CD8-positive, alpha-beta memory T cell (primary cell): Measurements from ENCODE around the gene CCSER1. TPM values are rescaled to one million over a fixed set of nuclear protein-coding genes. Genes with fewer than 3 reads are reported as not detected.

Experiments
- CTCF ChIA-PET: fragments of 350-600 bp; sonication (Branson Sonifier 250); formaldehyde crosslinking; loops from one replicate; lab custom pipeline; 2021; ENCODE audit warnings: antibody characterized with exemption; lab: Charles Lee
- POLR2A ChIA-PET: fragments of 350-600 bp; sonication (Branson Sonifier 250); formaldehyde crosslinking; loops from one replicate; lab custom pipeline; 2021; ENCODE audit warnings: antibody characterized with exemption; lab: Charles Lee
- DNase-seq, 5 donors: peaks; one replicate each; pipeline versions ENCODE4 v3.0.0 to v3.0.0-alpha.2; 2020 to 2022; ENCODE audit warnings: mixed read lengths in 1 of 5
- H3K27ac ChIP-seq: one replicate; pipeline ENCODE4 v1.7.0; 2013; ENCODE audit warnings: low read depth, mild to moderate bottlenecking, low read length, moderate library complexity
- H3K27me3 ChIP-seq: 2 replicates; pipeline ENCODE4 v1.7.0; 2013; ENCODE audit warnings: low read length, mild to moderate bottlenecking; ENCODE audit not compliant: insufficient read depth, poor library complexity, severe bottlenecking
- H3K36me3 ChIP-seq: 2 replicates; pipeline ENCODE4 v1.7.0; 2013; ENCODE audit warnings: mild to moderate bottlenecking, low read length, moderate library complexity; ENCODE audit not compliant: insufficient read depth
- H3K4me1 ChIP-seq: 2 replicates; pipeline ENCODE4 v1.7.0; 2013; ENCODE audit warnings: mild to moderate bottlenecking, low read length, moderate library complexity; ENCODE audit not compliant: insufficient read depth
- H3K4me3 ChIP-seq: 2 replicates; pipeline ENCODE4 v1.7.0; 2013; ENCODE audit warnings: mild to moderate bottlenecking, low read length
- H3K9me3 ChIP-seq: 2 replicates; pipeline ENCODE4 v1.7.0; 2013; ENCODE audit warnings: mild to moderate bottlenecking, low read length
- H3K27ac Mint-ChIP-seq, 8 donors: one replicate each; pipeline ENCODE4 v1.8.0; 2020 to 2021; ENCODE audit warnings: mixed read lengths in 8 of 8, mild to moderate bottlenecking in 6 of 8, inconsistent platforms in 3 of 8, moderate library complexity in 3 of 8
- H3K27me3 Mint-ChIP-seq, 2 donors: one replicate each; pipeline ENCODE4 v1.8.0; 2020 to 2021; ENCODE audit warnings: mixed read lengths in 2 of 2, mild to moderate bottlenecking in 1 of 2, moderate library complexity in 1 of 2
- H3K36me3 Mint-ChIP-seq, 3 donors: one replicate each; pipeline ENCODE4 v1.8.0; 2020 to 2021; ENCODE audit warnings: mixed read lengths in 3 of 3, inconsistent platforms in 1 of 3, mild to moderate bottlenecking in 1 of 3
- H3K4me1 Mint-ChIP-seq, 3 donors: one replicate each; pipeline ENCODE4 v1.8.0; 2020 to 2021; ENCODE audit warnings: mixed read lengths in 3 of 3, inconsistent platforms in 1 of 3, mild to moderate bottlenecking in 1 of 3
- H3K4me3 Mint-ChIP-seq, 7 donors: one replicate each; pipeline ENCODE4 v1.8.0; 2020 to 2021; ENCODE audit warnings: mixed read lengths in 7 of 7, mild to moderate bottlenecking in 6 of 7, moderate library complexity in 4 of 7, inconsistent platforms in 2 of 7
- H3K9me3 Mint-ChIP-seq, 5 donors: one replicate each; pipeline ENCODE4 v1.8.0; 2020 to 2022; ENCODE audit warnings: mixed read lengths in 5 of 5, mild to moderate bottlenecking in 3 of 5, moderate library complexity in 2 of 5, inconsistent platforms in 1 of 5
- polyA plus RNA-seq: library from polyadenylated mRNA; unstranded; fragments of 300-500 nt; fragmentation: Illumina TruSeq; gene quantifications from one replicate; pipeline ENCODE4 v1.2.3, GENCODE V29; 2021
- total RNA-seq, 2 experiments: library from RNA; stranded (reverse); gene quantifications; one replicate each; pipeline ENCODE4 v1.2.3, GENCODE V29; 2021

CCSER1 gene
- total and polyA plus RNA-seq, 3 experiments from 2014 or later: 0.12 to 0.20 TPM; not detected in 1

DNA sequence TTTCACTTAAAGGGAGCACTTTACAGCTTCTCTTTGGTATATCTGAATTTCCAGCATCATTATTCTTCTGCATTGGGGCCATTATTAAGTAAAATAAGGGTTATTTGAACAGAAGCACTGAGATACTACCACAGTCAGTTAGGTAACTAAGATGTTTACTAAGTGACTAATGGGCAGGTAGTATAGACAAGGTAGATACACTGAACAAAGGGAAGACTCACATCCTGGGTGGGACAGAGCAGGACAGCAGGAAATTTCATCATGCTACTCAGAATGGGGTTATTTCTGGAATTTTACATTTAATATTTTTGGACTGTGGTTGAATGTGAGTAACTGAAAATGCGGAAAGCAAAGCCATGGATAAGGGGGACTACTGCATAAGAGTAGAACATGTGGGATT lies 316.0 kb downstream of the CCSER1 start:
- no peaks in the 10 kb centered on the region for H3K4me1 Mint-ChIP-seq
- no peaks in the 10 kb centered on the region for H3K4me1 ChIP-seq
- no peak overlapping the region for H3K27ac Mint-ChIP-seq
- H3K9me3 ChIP-seq: no peaks in the 10 kb centered on the region
- no peaks in the 10 kb centered on the region for H3K36me3 Mint-ChIP-seq
- no peak overlapping the region for H3K27ac ChIP-seq
- H3K27me3 ChIP-seq: no peaks in the 10 kb centered on the region
- ChIA-PET CTCF (no interaction called here), POLR2A (no interaction called here)
- DNase-seq: no peak
- H3K4me3 Mint-ChIP-seq: no peak overlapping the region
- no peak overlapping the region for H3K4me3 ChIP-seq
- H3K9me3 Mint-ChIP-seq: peaks cover 0 to 6% (median 0%) of the 10 kb centered on the region in 5 donors
- no peaks in the 10 kb centered on the region for H3K36me3 ChIP-seq
- H3K27me3 Mint-ChIP-seq: no peaks in the 10 kb centered on the region

DNA sequence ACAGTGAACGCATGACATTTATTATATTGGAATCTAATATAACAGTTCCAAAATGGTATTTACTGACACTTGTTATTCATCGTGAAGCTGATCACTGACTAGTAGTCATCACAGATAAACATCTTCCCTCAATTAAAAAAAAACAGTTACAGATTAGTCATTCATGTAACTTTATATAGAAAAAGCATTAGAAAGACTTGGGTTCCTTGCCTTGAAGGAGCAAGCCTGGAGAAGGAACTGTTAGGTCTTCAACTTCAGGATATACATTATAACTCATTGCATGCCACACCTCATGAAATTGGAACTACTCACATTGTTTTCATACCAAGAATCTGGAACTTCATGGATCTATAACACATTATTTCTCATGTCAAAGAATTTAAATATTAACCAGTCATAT lies 317.7 kb downstream of the CCSER1 start:
- Histone ChIP-seq H3K4me3 (no peak overlapping the region), H3K27me3 (no peaks in the 10 kb centered on the region), H3K9me3 (no peaks in the 10 kb centered on the region), H3K36me3 (no peaks in the 10 kb centered on the region), H3K27ac (no peak overlapping the region), H3K4me1 (no peaks in the 10 kb centered on the region)
- Mint-ChIP-seq H3K4me1 (no peaks in the 10 kb centered on the region), H3K36me3 (no peaks in the 10 kb centered on the region), H3K4me3 (no peak overlapping the region), H3K27me3 (no peaks in the 10 kb centered on the region), H3K27ac (no peak overlapping the region), H3K9me3 (peaks cover 0 to 2% (median 0%) of the 10 kb centered on the region in 5 donors)
- ChIA-PET CTCF (no interaction called here), POLR2A (no interaction called here)
- DNase-seq: no peak

DNA sequence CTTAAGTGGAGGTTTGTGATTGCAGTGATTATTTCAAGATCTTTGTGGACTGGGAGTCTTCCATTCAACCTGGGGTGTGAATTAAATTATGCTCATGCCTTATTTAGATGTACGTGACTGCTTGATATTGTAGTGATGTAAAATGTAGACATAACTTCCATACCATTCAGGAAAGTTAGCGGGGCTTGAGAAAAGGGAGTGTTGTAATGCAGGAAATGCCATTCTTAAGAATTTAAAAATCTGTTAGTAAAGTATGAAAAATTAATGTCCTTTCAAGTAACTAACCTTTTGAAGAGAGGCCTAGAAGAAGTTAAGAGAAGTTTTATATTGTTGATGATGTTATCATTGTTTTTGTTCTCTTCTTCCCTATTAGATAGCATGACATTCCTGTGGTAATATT lies 318.2 kb downstream of the CCSER1 start:
- no peak overlapping the region for H3K27ac Mint-ChIP-seq
- H3K4me1 Mint-ChIP-seq: no peaks in the 10 kb centered on the region
- Histone ChIP-seq H3K27me3 (no peaks in the 10 kb centered on the region), H3K36me3 (no peaks in the 10 kb centered on the region), H3K4me3 (no peak overlapping the region), H3K27ac (no peak overlapping the region), H3K9me3 (no peaks in the 10 kb centered on the region), H3K4me1 (no peaks in the 10 kb centered on the region)
- H3K36me3 Mint-ChIP-seq: no peaks in the 10 kb centered on the region
- no peaks in the 10 kb centered on the region for H3K27me3 Mint-ChIP-seq
- CTCF ChIA-PET: no interaction called here
- H3K9me3 Mint-ChIP-seq: peaks cover 0 to 2% (median 0%) of the 10 kb centered on the region in 5 donors
- no peak overlapping the region for H3K4me3 Mint-ChIP-seq
- POLR2A ChIA-PET: no interaction called here
- no peak for DNase-seq

- Histone ChIP-seq H3K4me1 (no peaks in the 10 kb centered on the region), H3K4me3 (no peak overlapping the region), H3K9me3 (no peaks in the 10 kb centered on the region), H3K27me3 (no peaks in the 10 kb centered on the region), H3K36me3 (no peaks in the 10 kb centered on the region), H3K27ac (no peak overlapping the region)
- no peak for DNase-seq
- Mint-ChIP-seq H3K4me1 (no peaks in the 10 kb centered on the region), H3K27me3 (no peaks in the 10 kb centered on the region), H3K9me3 (peaks cover 0 to 4% (median 0%) of the 10 kb centered on the region in 5 donors), H3K27ac (no peak overlapping the region), H3K4me3 (no peak overlapping the region), H3K36me3 (no peaks in the 10 kb centered on the region)
- ChIA-PET CTCF (no interaction called here), POLR2A (no interaction called here)
These were observed 322.4 kb downstream of the CCSER1 start for GRCh38 chr4:90449626-90450025.

DNA sequence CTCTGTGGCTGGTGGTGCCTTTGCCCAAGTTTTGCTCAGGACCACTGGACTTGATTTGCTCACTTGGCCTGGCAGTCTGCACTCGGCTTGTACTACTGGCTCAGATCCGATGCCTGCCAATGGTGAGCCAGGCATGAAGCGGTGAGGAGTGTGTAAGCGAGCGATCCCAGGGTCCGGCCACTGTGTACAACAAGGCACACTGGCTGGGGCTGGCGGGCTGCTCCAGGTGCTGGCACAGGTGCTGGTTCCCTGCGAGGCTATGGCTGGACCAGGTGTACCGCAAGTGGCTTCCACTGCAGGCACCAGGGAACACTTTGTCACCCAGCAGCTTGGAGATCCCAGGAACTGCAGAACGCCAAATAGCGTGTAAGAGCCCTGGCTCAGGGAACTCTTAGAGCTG lies 329.7 kb downstream of the CCSER1 start:
- Mint-ChIP-seq H3K4me3 (no peak overlapping the region), H3K27ac (no peak overlapping the region), H3K4me1 (no peaks in the 10 kb centered on the region), H3K9me3 (peaks cover 2 to 6% (median 4%) of the 10 kb centered on the region in 5 donors), H3K36me3 (no peaks in the 10 kb centered on the region), H3K27me3 (peaks cover 0 to 1% of the 10 kb centered on the region in 2 donors)
- ChIA-PET POLR2A (no interaction called here), CTCF (no interaction called here)
- Histone ChIP-seq H3K4me1 (no peaks in the 10 kb centered on the region), H3K9me3 (no peaks in the 10 kb centered on the region), H3K4me3 (no peak overlapping the region), H3K27me3 (no peaks in the 10 kb centered on the region), H3K27ac (no peak overlapping the region), H3K36me3 (no peaks in the 10 kb centered on the region)
- no peak for DNase-seq

DNA sequence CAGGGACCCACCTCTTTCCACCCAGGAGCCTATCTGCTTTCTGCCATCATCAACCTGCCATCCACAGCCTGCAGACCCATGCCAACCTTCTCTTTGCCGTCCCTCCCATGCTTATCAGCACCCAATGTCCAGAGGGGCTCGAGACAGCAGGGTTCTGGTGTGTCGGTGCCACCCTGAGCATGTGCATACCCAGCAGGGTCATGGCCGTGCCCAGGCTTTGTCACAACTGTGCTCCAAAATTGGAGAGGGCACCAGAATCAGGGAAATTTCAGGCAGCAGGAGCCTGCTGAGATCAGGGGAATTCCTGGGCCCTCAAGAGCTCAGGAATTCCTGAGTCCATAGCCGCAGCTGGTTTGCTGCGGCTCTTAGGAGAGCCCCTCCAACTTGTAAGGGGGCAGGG lies 330.6 kb downstream of the CCSER1 start:
- no peaks in the 10 kb centered on the region for H3K4me1 Mint-ChIP-seq
- no peak overlapping the region for H3K4me3 ChIP-seq
- H3K27me3 ChIP-seq: no peaks in the 10 kb centered on the region
- no peaks in the 10 kb centered on the region for H3K4me1 ChIP-seq
- no peaks in the 10 kb centered on the region for H3K36me3 Mint-ChIP-seq
- ChIA-PET CTCF (no interaction called here), POLR2A (no interaction called here)
- H3K27ac Mint-ChIP-seq: no peak overlapping the region
- peaks cover 2 to 6% (median 4%) of the 10 kb centered on the region in 5 donors for H3K9me3 Mint-ChIP-seq
- H3K27ac ChIP-seq: no peak overlapping the region
- DNase-seq: no peak
- H3K36me3 ChIP-seq: no peaks in the 10 kb centered on the region
- no peak overlapping the region for H3K4me3 Mint-ChIP-seq
- H3K9me3 ChIP-seq: no peaks in the 10 kb centered on the region
- peaks cover 0 to 1% of the 10 kb centered on the region in 2 donors for H3K27me3 Mint-ChIP-seq

- Mint-ChIP-seq H3K9me3 (peaks cover 2 to 6% (median 4%) of the 10 kb centered on the region in 5 donors), H3K4me3 (no peak overlapping the region), H3K4me1 (no peaks in the 10 kb centered on the region), H3K27ac (no peak overlapping the region), H3K27me3 (peaks cover 0 to 1% of the 10 kb centered on the region in 2 donors), H3K36me3 (no peaks in the 10 kb centered on the region)
- CTCF ChIA-PET: no interaction called here
- DNase-seq: no peak
- Histone ChIP-seq H3K27me3 (no peaks in the 10 kb centered on the region), H3K27ac (no peak overlapping the region), H3K9me3 (no peaks in the 10 kb centered on the region), H3K4me1 (no peaks in the 10 kb centered on the region), H3K36me3 (no peaks in the 10 kb centered on the region), H3K4me3 (no peak overlapping the region)
- POLR2A ChIA-PET: no interaction called here
These were observed 331.4 kb downstream of the CCSER1 start for GRCh38 chr4:90458576-90458975.

DNA sequence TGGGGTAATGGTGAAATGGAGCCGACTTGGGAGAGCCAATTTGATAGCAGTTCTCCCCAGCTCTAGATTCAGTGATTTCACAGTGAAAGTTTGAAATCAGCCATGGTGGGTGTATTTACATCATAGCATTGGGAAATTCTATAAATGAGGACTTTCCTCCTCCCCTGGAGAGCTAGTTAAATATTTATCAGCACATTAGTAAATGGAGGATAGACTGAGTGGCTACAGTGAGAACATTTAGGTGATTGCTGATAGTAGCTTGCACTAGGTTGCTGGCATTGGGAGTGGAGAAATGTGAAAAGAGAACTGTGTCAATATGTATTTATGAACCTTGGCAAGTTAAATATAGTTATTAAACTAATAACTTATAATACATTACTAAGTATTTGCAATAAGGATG lies 347.3 kb downstream of the CCSER1 start:
- POLR2A ChIA-PET: no interaction called here
- CTCF ChIA-PET: no interaction called here
- Histone ChIP-seq H3K4me1 (no peaks in the 10 kb centered on the region), H3K27me3 (no peaks in the 10 kb centered on the region), H3K27ac (no peak overlapping the region), H3K4me3 (no peak overlapping the region), H3K9me3 (no peaks in the 10 kb centered on the region), H3K36me3 (no peaks in the 10 kb centered on the region)
- Mint-ChIP-seq H3K27ac (no peak overlapping the region), H3K36me3 (no peaks in the 10 kb centered on the region), H3K27me3 (no peaks in the 10 kb centered on the region), H3K4me1 (no peaks in the 10 kb centered on the region), H3K9me3 (peaks cover 0 to 4% (median 2%) of the 10 kb centered on the region in 5 donors), H3K4me3 (no peak overlapping the region)
- DNase-seq: no peak

- ChIA-PET POLR2A (no interaction called here), CTCF (no interaction called here)
- Mint-ChIP-seq H3K9me3 (peaks cover 0 to 10% (median 2%) of the 10 kb centered on the region in 5 donors), H3K36me3 (no peaks in the 10 kb centered on the region), H3K4me1 (no peaks in the 10 kb centered on the region), H3K4me3 (no peak overlapping the region), H3K27me3 (no peaks in the 10 kb centered on the region), H3K27ac (no peak overlapping the region)
- no peak for DNase-seq
- Histone ChIP-seq H3K4me1 (no peaks in the 10 kb centered on the region), H3K27ac (no peak overlapping the region), H3K27me3 (no peaks in the 10 kb centered on the region), H3K9me3 (no peaks in the 10 kb centered on the region), H3K4me3 (no peak overlapping the region), H3K36me3 (no peaks in the 10 kb centered on the region)
These were observed 348.8 kb downstream of the CCSER1 start for GRCh38 chr4:90476019-90476418.
